ENCODE data around the gene ATP1A1.

The ATP1A1 gene

DNA sequence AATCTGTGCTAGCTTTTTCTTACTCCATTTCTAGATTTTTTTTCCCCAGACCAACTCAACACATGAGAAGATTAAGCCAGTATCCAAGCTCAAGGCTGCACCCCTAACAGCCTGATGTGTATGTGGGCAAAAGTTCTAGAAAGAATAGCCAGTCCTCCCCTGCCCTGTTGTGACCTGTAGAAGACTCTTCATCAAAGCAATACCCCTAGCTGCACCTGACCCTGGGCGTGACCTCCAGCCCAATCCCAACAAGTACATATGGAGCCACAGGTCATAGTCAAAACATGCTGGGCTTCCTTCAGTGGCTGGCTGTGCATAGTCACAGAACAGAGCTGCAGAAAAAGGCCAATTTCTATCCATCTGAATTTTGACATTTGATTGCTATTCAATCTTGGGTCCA is 72.5 kb downstream of the ATP1A1 start:
- DNase-seq: no peak

DNA sequence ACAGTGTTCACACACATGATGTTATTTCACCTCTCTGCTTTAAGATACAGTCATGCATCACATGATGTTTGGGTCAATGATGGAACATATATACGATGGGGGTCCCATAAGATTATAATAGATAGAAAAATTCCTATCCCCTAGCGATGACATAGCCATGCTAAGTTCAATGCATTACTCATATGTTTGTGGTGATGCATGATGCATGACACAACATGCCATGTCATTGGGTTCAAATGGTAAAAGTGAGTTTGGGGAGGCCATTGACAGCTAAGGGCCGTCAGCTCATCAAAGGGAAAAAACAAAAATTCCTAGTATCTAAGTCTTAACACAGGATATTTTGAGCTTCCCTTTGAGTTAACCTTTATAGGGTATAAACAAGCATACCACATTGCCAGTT is 73.6 kb downstream of the ATP1A1 start:
- DNase-seq: no peak

DNA sequence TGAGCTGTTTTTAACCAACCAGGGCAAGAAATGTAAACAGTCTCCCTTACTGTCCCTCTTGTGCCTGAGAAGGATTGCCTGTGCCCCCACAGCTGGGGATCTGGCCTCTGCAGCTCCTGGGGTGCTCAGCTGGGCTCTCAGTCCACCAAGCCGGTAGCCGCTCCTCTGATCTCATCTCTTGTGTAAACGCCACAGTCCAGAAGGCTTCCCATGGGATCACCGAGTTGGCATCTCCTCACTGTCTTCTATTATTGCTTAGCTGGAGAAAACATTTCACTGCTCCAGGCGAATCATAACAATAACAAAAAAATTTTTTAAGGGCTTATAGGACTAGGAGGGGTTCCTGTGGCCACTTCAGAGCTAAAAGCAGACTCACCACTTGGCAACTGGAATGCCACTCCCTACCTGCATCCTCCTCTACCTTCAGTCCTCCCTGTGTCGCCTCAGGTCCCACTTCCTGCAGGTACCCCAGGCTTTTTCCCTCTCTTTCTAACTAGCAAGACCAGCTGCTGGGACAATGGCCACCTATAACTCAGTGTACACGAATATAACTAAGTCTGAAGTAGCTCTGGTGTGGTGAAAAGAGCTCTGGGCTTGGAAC is 75.8 kb downstream of the ATP1A1 start:
- no peak for DNase-seq

DNA sequence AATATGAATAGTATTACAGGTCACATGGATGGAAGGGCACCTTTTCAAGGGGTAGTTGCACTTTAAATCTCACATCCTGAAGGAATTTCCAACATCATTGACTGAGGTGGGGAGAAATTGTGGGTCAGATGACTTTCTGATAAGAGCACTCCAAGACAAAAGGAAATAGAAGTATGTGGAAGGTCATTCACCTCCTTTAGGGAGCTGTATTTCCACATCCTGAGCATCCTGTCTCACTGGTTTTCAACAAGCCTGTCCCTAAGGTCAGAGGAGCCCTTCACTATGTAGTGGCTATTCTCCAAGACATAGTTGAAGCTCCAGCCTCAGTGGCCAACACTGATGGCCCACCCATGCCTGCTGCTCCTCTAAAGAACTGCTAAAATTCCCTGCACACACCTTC is 76.5 kb downstream of the ATP1A1 start:
- DNase-seq: no peak

DNA sequence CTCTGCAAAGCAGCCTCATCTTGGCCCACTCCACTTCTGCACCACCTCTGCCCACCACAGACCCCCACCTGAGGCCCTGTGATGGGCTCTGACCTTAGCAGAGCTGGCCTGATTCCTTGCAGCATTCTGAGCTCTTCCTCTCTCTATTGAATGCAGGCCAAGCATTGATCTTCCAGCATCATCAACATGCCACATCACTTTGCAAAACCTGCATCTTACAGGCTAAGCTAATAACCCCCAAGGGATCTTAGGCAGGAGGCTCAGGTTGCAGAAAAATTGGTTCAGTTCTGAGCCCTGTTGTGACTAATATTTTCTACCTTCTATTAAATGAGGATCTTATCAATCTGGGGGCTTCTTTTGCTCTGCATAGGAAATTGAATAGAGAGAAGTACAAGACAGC is 78.7 kb downstream of the ATP1A1 start:
- DNase-seq: no peak

DNA sequence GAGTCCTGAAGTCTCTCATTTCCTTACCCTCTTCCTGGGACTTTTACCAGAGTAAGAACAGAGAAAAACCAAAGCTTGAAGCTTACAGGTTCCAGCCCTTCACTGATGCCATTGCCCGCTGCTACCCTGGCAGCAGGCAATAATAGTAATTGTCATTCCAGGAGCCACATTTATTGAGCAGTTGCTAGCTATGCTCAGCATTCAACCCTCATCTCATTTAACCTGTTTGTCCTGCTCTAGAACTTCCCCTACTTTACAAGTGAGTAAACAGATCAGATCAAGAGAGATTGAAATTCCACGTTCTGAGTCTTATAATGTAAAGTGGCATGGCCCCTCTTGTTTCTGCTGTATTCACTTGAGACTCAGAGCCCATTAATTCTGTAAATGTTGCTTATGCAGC is 80.4 kb downstream of the ATP1A1 start:
- no peak for DNase-seq

DNA sequence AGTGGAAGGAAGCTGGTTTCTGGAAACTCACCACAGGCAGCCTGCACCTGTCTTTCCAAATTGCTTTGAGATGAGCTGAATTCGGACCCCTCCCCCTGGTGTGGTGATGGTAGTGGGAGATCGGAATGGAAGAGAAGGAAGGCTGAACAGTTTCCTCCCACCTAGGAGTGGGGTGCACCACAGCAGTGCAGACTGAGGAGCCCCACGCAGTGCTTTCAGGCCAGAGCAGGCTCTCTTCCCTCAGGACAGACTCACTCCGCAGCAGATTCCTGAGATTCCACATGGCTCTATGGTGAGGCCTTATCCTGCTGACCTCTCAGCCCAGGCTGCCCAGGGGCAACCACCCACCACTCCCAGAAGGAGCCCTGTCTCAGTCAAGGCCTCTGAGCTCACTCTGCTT is 80.9 kb downstream of the ATP1A1 start:
- DNase-seq: no peak

Measured in NCI-H1048 (cell line).